IMR-90 (cell line): ENCODE measurements around the gene TEX13B. TPM values are rescaled to one million over a fixed set of nuclear protein-coding genes. Genes with fewer than 3 reads are reported as not detected.

Experiments used
- ATAC-seq: fragments of 200-7000 bp; cut with Tn5 transposase; 2 replicates; pipeline ENCODE4 v1.9.1; 2020; ENCODE audit warnings: low read depth, mild to moderate bottlenecking, moderate library complexity
- BruUV-seq: library from RNA; stranded (reverse); fragments of 400-500 nt; replicated peaks from 2 replicates; lab custom pipeline; 2021; lab: Mats Ljungman, UMichigan
- CTCF ChIA-PET: fragments of 300-600 bp; formaldehyde crosslinking; extraction: SDS; loops from one replicate; lab custom pipeline; 2021; ENCODE audit warnings: antibody characterized with exemption; lab: Yijun Ruan, JAX
- POLR2A ChIA-PET: fragments of 300-600 bp; sonication (Branson Sonifier 250); formaldehyde crosslinking; loops from one replicate; lab custom pipeline; 2022; ENCODE audit warnings: antibody characterized with exemption; ENCODE audit not compliant: unreplicated experiment; lab: Charles Lee
- DNase-seq: peaks from one replicate; pipeline ENCODE4 v3.0.0; 2013
- H2AFZ ChIP-seq: replicated peaks from 2 replicates; pipeline ENCODE3; 2013; ENCODE audit warnings: low read length, mild to moderate bottlenecking; ENCODE audit not compliant: poor library complexity
- H2AK5ac ChIP-seq: 2 replicates; pipeline ENCODE4 v1.6.1; 2013; ENCODE audit warnings: low read depth, low read length, inconsistent platforms
- H2AK9ac ChIP-seq: replicated peaks from 2 replicates; pipeline ENCODE3; 2013; ENCODE audit warnings: mild to moderate bottlenecking, low read depth, low read length, moderate library complexity; ENCODE audit not compliant: poor library complexity
- H2BK120ac ChIP-seq: 2 replicates; pipeline ENCODE4 v1.6.1; 2013; ENCODE audit warnings: low read depth, low read length, inconsistent platforms
- H2BK15ac ChIP-seq: 3 replicates; pipeline ENCODE4 v1.6.1; 2013; ENCODE audit warnings: low read depth, low read length, inconsistent platforms
- H2BK20ac ChIP-seq: 2 replicates; pipeline ENCODE4 v1.6.1; 2013; ENCODE audit warnings: low read depth, mild to moderate bottlenecking, inconsistent platforms, low read length, moderate library complexity
- H2BK5ac ChIP-seq: 2 replicates; pipeline ENCODE4 v1.6.1; 2013; ENCODE audit warnings: mild to moderate bottlenecking, low read depth, low read length, inconsistent platforms; ENCODE audit not compliant: poor library complexity, severe bottlenecking
- H3K14ac ChIP-seq: replicated peaks from 2 replicates; pipeline ENCODE4 v1.6.1; 2013; ENCODE audit warnings: low read depth, low read length, inconsistent platforms
- H3K18ac ChIP-seq: 2 replicates; pipeline ENCODE4 v1.6.1; 2013; ENCODE audit warnings: low read depth, low read length, control low read depth
- H3K23ac ChIP-seq: 2 replicates; pipeline ENCODE4 v1.6.1; 2013; ENCODE audit warnings: low read depth, low read length, inconsistent platforms
- H3K27ac ChIP-seq: 2 replicates; pipeline ENCODE4 v1.5.1; 2013; ENCODE audit warnings: mild to moderate bottlenecking, control low read depth, low read length; ENCODE audit not compliant: insufficient read depth
- H3K27me3 ChIP-seq: 2 replicates; pipeline ENCODE4 v1.6.1; 2013; ENCODE audit warnings: low read length; ENCODE audit not compliant: control insufficient read depth, insufficient read depth
- H3K36me3 ChIP-seq: 2 replicates; pipeline ENCODE4 v1.6.1; 2013; ENCODE audit warnings: low read length, mixed read lengths; ENCODE audit not compliant: control insufficient read depth, insufficient read depth
- H3K4ac ChIP-seq: 2 replicates; pipeline ENCODE4 v1.6.1; 2013; ENCODE audit warnings: low read depth, low read length, inconsistent platforms
- H3K4me1 ChIP-seq: 2 replicates; pipeline ENCODE4 v1.6.1; 2013; ENCODE audit warnings: low read length, mixed read lengths; ENCODE audit not compliant: control insufficient read depth, insufficient read depth
- H3K4me2 ChIP-seq: 2 replicates; pipeline ENCODE4 v1.6.1; 2013; ENCODE audit warnings: low read depth, mild to moderate bottlenecking, control low read depth, low read length, moderate library complexity
- H3K4me3 ChIP-seq: 2 replicates; pipeline ENCODE4 v1.5.1; 2013; ENCODE audit warnings: low read depth, mild to moderate bottlenecking, control low read depth, low read length, moderate library complexity; ENCODE audit not compliant: insufficient read depth
- H3K56ac ChIP-seq: 2 replicates; pipeline ENCODE4 v1.6.1; 2013; ENCODE audit warnings: low read length, inconsistent platforms; ENCODE audit not compliant: insufficient read depth; ENCODE audit errors: extremely low read depth
- H3K79me1 ChIP-seq, 2 experiments: 2 replicates each; pipeline ENCODE4 v1.6.1; 2013; ENCODE audit warnings: low read length in 2 of 2, inconsistent platforms in 1 of 2, low read depth in 1 of 2
- H3K9ac ChIP-seq: 2 replicates; pipeline ENCODE4 v1.6.1; 2013; ENCODE audit warnings: low read depth, low read length, control low read depth
- H3K9me1 ChIP-seq: 2 replicates; pipeline ENCODE4 v1.6.1; 2013; ENCODE audit warnings: low read length, inconsistent platforms; ENCODE audit not compliant: insufficient read depth
- H3K9me3 ChIP-seq: 2 replicates; pipeline ENCODE4 v1.6.1; 2013; ENCODE audit warnings: low read length; ENCODE audit not compliant: control insufficient read depth, insufficient read depth
- H4K20me1 ChIP-seq: 2 replicates; pipeline ENCODE4 v1.6.1; 2013; ENCODE audit warnings: low read length, inconsistent platforms; ENCODE audit not compliant: insufficient read depth
- H4K5ac ChIP-seq: 2 replicates; pipeline ENCODE4 v1.6.1; 2013; ENCODE audit warnings: mild to moderate bottlenecking, low read depth, low read length, control low read depth
- H4K8ac ChIP-seq, 2 experiments: 2 replicates each; pipeline ENCODE4 v1.6.1; 2013; ENCODE audit warnings: low read depth in 2 of 2, low read length in 2 of 2, control low read depth in 1 of 2, inconsistent platforms in 1 of 2
- H4K91ac ChIP-seq: 2 replicates; pipeline ENCODE4 v1.6.1; 2013; ENCODE audit warnings: low read depth, low read length, inconsistent platforms; ENCODE audit not compliant: insufficient read depth
- BHLHE40 ChIP-seq: fragments of 150-350 bp; IDR thresholded peaks from 2 replicates; pipeline ENCODE4 v1.6.1; 2016; ENCODE audit warnings: mild to moderate bottlenecking, low read depth, low read length
- CEBPB ChIP-seq: IDR thresholded peaks from 2 replicates; pipeline ENCODE4 v1.6.1; 2012; ENCODE audit warnings: low read depth, low read length, improper control_type of control experiment
- CHD1 ChIP-seq: IDR thresholded peaks from 2 replicates; pipeline ENCODE4 v1.6.1; 2012; ENCODE audit warnings: low read depth, low read length, improper control_type of control experiment
- FOS ChIP-seq: fragments of 150-350 bp; IDR thresholded peaks from 2 replicates; pipeline ENCODE4 v1.6.1; 2016; ENCODE audit warnings: low read depth, low read length
- MAFK ChIP-seq: IDR thresholded peaks from 2 replicates; pipeline ENCODE4 v1.6.1; 2012; ENCODE audit warnings: low read depth, low read length, improper control_type of control experiment
- MAZ ChIP-seq: IDR thresholded peaks from 2 replicates; pipeline ENCODE4 v1.6.1; 2012; ENCODE audit warnings: low read depth, mild to moderate bottlenecking, low read length, improper control_type of control experiment, moderate library complexity, borderline replicate concordance
- MXI1 ChIP-seq: IDR thresholded peaks from 2 replicates; pipeline ENCODE4 v1.6.1; 2012; ENCODE audit warnings: low read depth, mild to moderate bottlenecking, low read length, moderate library complexity, borderline replicate concordance
- NFE2L2 ChIP-seq: fragments of 150-350 bp; IDR thresholded peaks from 2 replicates; pipeline ENCODE4 v1.6.1; 2016; ENCODE audit warnings: low read depth, mild to moderate bottlenecking, low read length
- POLR2A ChIP-seq: IDR thresholded peaks from 2 replicates; pipeline ENCODE4 v1.6.1; 2012; ENCODE audit warnings: mild to moderate bottlenecking, low read depth, low read length
- RAD21 ChIP-seq: IDR thresholded peaks from 2 replicates; pipeline ENCODE4 v1.6.1; 2012; ENCODE audit warnings: low read length, improper control_type of control experiment
- RCOR1 ChIP-seq: IDR thresholded peaks from 2 replicates; pipeline ENCODE4 v1.6.1; 2012; ENCODE audit warnings: mild to moderate bottlenecking, low read length, improper control_type of control experiment; ENCODE audit not compliant: insufficient replicate concordance
- RFX5 ChIP-seq: IDR thresholded peaks from 2 replicates; pipeline ENCODE4 v1.8.0; 2012; ENCODE audit warnings: low read depth, mild to moderate bottlenecking, low read length, moderate library complexity
- SMC3 ChIP-seq: fragments of 150-350 bp; IDR thresholded peaks from 2 replicates; pipeline ENCODE4 v1.6.1; 2016; ENCODE audit warnings: low read depth, mild to moderate bottlenecking, antibody characterized with exemption, low read length, moderate library complexity
- WGBS, 2 experiments: methylation state at CpG; one replicate each; pipeline versions ENCODE4 v1.1.5 to v1.1.7; 2013; ENCODE audit warnings: missing lambda C conversion rate in 2 of 2; ENCODE audit not compliant: insufficient read length in 1 of 2; ENCODE audit errors: extremely low coverage in 2 of 2; 5-methylcytosine and 5-hydroxymethylcytosine counted together
- dilution Hi-C: fragments of 300-500 bp; cut with HindIII; formaldehyde crosslinking; loops from one replicate; pipeline ENCODE4 v1.14.3; 2018; ENCODE audit warnings: low sequenced_read_pairs; ENCODE audit not compliant: unreplicated experiment
- in situ Hi-C: fragments of 300-500 bp; cut with MboI; formaldehyde crosslinking; loops from 3 replicates; pipeline ENCODE4 v1.14.3; 2019; ENCODE audit warnings: low sequenced_read_pairs, inconsistent platforms, mixed read lengths
- intact Hi-C: fragments of 100-400 bp; cut with micrococcal nuclease; formaldehyde crosslinking; loops from 2 replicates; pipeline ENCODE4 v1.10.0; 2022
- polyA plus RNA-seq, 3 experiments: library from polyadenylated mRNA; depleted of rRNA; stranded (reverse); fragments of >200 nt; gene quantifications; 2 replicates each; pipeline ENCODE4 v1.2.3, GENCODE V29; 2012; ENCODE audit warnings: low replicate concordance in 1 of 3
- total RNA-seq: library from RNA; depleted of rRNA; stranded (reverse); fragments of >200 nt; gene quantifications from 2 replicates; pipeline ENCODE4 v1.2.3, GENCODE V29; 2012
- TF ChIP-seq, protein P1 (sequence below): conservative IDR thresholded peaks from 2 replicates; pipeline ENCODE4 v1.5.1; 2012; ENCODE audit warnings: mild to moderate bottlenecking, low read depth, low read length, improper control_type of control experiment
- TF ChIP-seq, protein P2 (sequence below): fragments of 150-350 bp; IDR thresholded peaks from 2 replicates; pipeline ENCODE4 v1.6.1; 2016; ENCODE audit warnings: low read depth, mild to moderate bottlenecking, low read length, moderate library complexity, borderline replicate concordance
- TF ChIP-seq, protein P3 (sequence below): fragments of 150-350 bp; IDR thresholded peaks from 2 replicates; pipeline ENCODE4 v1.6.1; 2017; ENCODE audit warnings: mild to moderate bottlenecking, antibody characterized with exemption, low read length, low read depth

Gene TEX13B
- total and polyA plus RNA-seq, 2 of the 4 experiments (the other 2 are of a cell fraction): not detected

DNA sequence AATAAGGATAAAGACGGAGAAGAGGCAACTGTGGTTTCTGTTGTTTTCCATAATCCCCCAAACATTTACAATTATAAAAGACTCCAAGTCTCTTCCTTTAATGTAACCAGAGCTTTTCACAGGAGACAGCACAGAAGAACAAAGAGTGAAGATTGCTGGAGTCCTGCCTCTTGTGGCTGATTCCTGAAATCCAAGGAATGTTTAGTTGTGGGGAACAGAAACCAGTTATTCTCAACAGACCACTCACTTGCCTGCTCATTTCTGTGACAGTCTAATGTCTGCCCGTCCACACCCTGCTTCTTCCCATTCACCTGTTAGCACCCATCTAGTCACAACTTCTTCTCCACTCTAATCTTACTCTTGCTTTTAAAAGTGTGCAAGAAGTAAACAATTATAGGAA is 12.1 kb downstream of the TEX13B start:
- ChIA-PET POLR2A (no interaction called here), CTCF (no interaction called here)
- no peak overlapping the region for H2BK120ac ChIP-seq
- H3K27ac ChIP-seq: no peak overlapping the region
- no peak overlapping the region for H3K56ac ChIP-seq
- H3K23ac ChIP-seq: no peak overlapping the region
- DNase-seq (no peak), ATAC-seq (no peak)
- dilution Hi-C loops: no loop called here
- no peaks in the 10 kb centered on the region for H3K4me1 ChIP-seq
- no peak overlapping the region for H3K18ac ChIP-seq
- no peak overlapping the region for H3K4me2 ChIP-seq
- H2BK5ac ChIP-seq: no peak overlapping the region
- H2BK15ac ChIP-seq: no peak overlapping the region
- WGBS, 2 experiments: no CpG with 5 or more reads among the region's 2 CpGs
- no peak overlapping the region for H3K9ac ChIP-seq
- TF ChIP-seq CEBPB (no peak), CHD1 (no peak), FOS (no peak), POLR2A (no peak), MAZ (no peak), SMC3 (no peak), RAD21 (no peak), BHLHE40 (no peak), MAFK (no peak), RCOR1 (no peak), NFE2L2 (no peak), RFX5 (no peak), MXI1 (no peak)
- TF ChIP-seq, protein P1, sequence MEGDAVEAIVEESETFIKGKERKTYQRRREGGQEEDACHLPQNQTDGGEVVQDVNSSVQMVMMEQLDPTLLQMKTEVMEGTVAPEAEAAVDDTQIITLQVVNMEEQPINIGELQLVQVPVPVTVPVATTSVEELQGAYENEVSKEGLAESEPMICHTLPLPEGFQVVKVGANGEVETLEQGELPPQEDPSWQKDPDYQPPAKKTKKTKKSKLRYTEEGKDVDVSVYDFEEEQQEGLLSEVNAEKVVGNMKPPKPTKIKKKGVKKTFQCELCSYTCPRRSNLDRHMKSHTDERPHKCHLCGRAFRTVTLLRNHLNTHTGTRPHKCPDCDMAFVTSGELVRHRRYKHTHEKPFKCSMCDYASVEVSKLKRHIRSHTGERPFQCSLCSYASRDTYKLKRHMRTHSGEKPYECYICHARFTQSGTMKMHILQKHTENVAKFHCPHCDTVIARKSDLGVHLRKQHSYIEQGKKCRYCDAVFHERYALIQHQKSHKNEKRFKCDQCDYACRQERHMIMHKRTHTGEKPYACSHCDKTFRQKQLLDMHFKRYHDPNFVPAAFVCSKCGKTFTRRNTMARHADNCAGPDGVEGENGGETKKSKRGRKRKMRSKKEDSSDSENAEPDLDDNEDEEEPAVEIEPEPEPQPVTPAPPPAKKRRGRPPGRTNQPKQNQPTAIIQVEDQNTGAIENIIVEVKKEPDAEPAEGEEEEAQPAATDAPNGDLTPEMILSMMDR: no peak
- TF ChIP-seq, protein P2, sequence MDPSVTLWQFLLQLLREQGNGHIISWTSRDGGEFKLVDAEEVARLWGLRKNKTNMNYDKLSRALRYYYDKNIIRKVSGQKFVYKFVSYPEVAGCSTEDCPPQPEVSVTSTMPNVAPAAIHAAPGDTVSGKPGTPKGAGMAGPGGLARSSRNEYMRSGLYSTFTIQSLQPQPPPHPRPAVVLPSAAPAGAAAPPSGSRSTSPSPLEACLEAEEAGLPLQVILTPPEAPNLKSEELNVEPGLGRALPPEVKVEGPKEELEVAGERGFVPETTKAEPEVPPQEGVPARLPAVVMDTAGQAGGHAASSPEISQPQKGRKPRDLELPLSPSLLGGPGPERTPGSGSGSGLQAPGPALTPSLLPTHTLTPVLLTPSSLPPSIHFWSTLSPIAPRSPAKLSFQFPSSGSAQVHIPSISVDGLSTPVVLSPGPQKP: no peak
- TF ChIP-seq, protein P3, sequence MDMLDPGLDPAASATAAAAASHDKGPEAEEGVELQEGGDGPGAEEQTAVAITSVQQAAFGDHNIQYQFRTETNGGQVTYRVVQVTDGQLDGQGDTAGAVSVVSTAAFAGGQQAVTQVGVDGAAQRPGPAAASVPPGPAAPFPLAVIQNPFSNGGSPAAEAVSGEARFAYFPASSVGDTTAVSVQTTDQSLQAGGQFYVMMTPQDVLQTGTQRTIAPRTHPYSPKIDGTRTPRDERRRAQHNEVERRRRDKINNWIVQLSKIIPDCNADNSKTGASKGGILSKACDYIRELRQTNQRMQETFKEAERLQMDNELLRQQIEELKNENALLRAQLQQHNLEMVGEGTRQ: no peak
- peaks cover 1% of the 10 kb centered on the region; the same call in 1 of the 2 replicates for H3K9me3 ChIP-seq
- H3K36me3 ChIP-seq: no peaks in the 10 kb centered on the region
- in situ Hi-C loops: no loop called here
- no peak overlapping the region for H4K5ac ChIP-seq
- H3K9me1 ChIP-seq: no peaks in the 10 kb centered on the region
- H2AK5ac ChIP-seq: no peak overlapping the region
- no peak overlapping the region for H2BK20ac ChIP-seq
- no peak overlapping the region for H2AK9ac ChIP-seq
- H4K91ac ChIP-seq: no peak overlapping the region
- no peak overlapping the region for H3K4me3 ChIP-seq
- BruUV-seq: no TSS peak
- no peaks in the 10 kb centered on the region for H3K79me1 ChIP-seq
- intact Hi-C loops: no loop called here
- H2AFZ ChIP-seq: no peak overlapping the region
- peaks cover 6% of the 10 kb centered on the region for H3K27me3 ChIP-seq
- H3K14ac ChIP-seq: no peak overlapping the region
- H3K4ac ChIP-seq: no peak overlapping the region
- no peak overlapping the region for H4K8ac ChIP-seq
- no peaks in the 10 kb centered on the region for H4K20me1 ChIP-seq
